Astrocyte (in vitro differentiated cells and primary cell): Measurements from ENCODE around the gene TWNK. TPM values are rescaled to one million over a fixed set of nuclear protein-coding genes. Genes with fewer than 3 reads are reported as not detected.

Source experiments
- DNase-seq: peaks from one replicate; pipeline ENCODE4 v3.0.0-alpha.2; 2010; ENCODE audit warnings: low read depth
- FAIRE-seq: peaks from 2 replicates; lab custom pipeline; 2011; peaks lifted over from hg19 to GRCh38; lab: Jason Lieb, UNC
- H2AFZ ChIP-seq: 2 replicates; pipeline ENCODE4 v1.6.0; 2012; ENCODE audit warnings: low read depth, low read length, inconsistent platforms
- H3K27ac ChIP-seq: 2 replicates; pipeline ENCODE4 v1.5.1; 2011; ENCODE audit warnings: low read depth, low read length, inconsistent platforms
- H3K27me3 ChIP-seq: 2 replicates; pipeline ENCODE4 v1.6.0; 2011; ENCODE audit warnings: low read length, inconsistent platforms; ENCODE audit not compliant: insufficient read depth
- H3K36me3 ChIP-seq: 2 replicates; pipeline ENCODE4 v1.5.1; 2011; ENCODE audit warnings: low read length, inconsistent platforms; ENCODE audit not compliant: insufficient read depth
- H3K4me1 ChIP-seq: 2 replicates; pipeline ENCODE4 v1.5.1; 2011; ENCODE audit warnings: low read length, inconsistent platforms; ENCODE audit not compliant: insufficient read depth
- H3K4me2 ChIP-seq: 2 replicates; pipeline ENCODE4 v1.6.0; 2012; ENCODE audit warnings: low read length, inconsistent platforms
- H3K4me3 ChIP-seq: 2 replicates; pipeline ENCODE4 v1.5.1; 2011; ENCODE audit warnings: low read depth, mild to moderate bottlenecking, low read length, inconsistent platforms; ENCODE audit not compliant: insufficient read depth
- H3K79me2 ChIP-seq: 2 replicates; pipeline ENCODE4 v1.6.0; 2012; ENCODE audit warnings: mild to moderate bottlenecking, low read length, inconsistent platforms; ENCODE audit not compliant: insufficient read depth
- H3K9ac ChIP-seq: 2 replicates; pipeline ENCODE4 v1.6.0; 2012; ENCODE audit warnings: mild to moderate bottlenecking, low read length, inconsistent platforms
- H3K9me3 ChIP-seq: 2 replicates; pipeline ENCODE4 v1.5.1; 2012; ENCODE audit warnings: low read depth, mild to moderate bottlenecking, low read length, inconsistent platforms; ENCODE audit not compliant: insufficient read depth
- H4K20me1 ChIP-seq: 2 replicates; pipeline ENCODE4 v1.6.0; 2012; ENCODE audit warnings: low read length, inconsistent platforms; ENCODE audit not compliant: insufficient read depth
- H3K27ac Mint-ChIP-seq: one replicate; pipeline ENCODE4 v1.8.0; 2021; ENCODE audit warnings: mild to moderate bottlenecking, mixed read lengths; ENCODE audit not compliant: unreplicated experiment
- H3K27me3 Mint-ChIP-seq: one replicate; pipeline ENCODE4 v1.8.0; 2021; ENCODE audit warnings: low read depth, mixed read lengths; ENCODE audit not compliant: unreplicated experiment
- H3K36me3 Mint-ChIP-seq: one replicate; pipeline ENCODE4 v1.8.0; 2021; ENCODE audit warnings: low read depth, mixed read lengths; ENCODE audit not compliant: unreplicated experiment
- H3K4me1 Mint-ChIP-seq: one replicate; pipeline ENCODE4 v1.8.0; 2021; ENCODE audit warnings: low read depth, mixed read lengths; ENCODE audit not compliant: unreplicated experiment
- H3K4me3 Mint-ChIP-seq: one replicate; pipeline ENCODE4 v1.8.0; 2021; ENCODE audit warnings: mild to moderate bottlenecking, moderate library complexity, mixed read lengths; ENCODE audit not compliant: unreplicated experiment
- H3K9me3 Mint-ChIP-seq: one replicate; pipeline ENCODE4 v1.8.0; 2021; ENCODE audit warnings: mild to moderate bottlenecking, mixed read lengths; ENCODE audit not compliant: unreplicated experiment
- CTCF ChIP-seq: IDR thresholded peaks from 2 replicates; pipeline ENCODE4 v1.5.1; 2011; ENCODE audit warnings: low read depth, mild to moderate bottlenecking, inconsistent platforms, low read length, moderate library complexity; ENCODE audit not compliant: insufficient read depth
- EZH2 ChIP-seq: IDR thresholded peaks from 2 replicates; pipeline ENCODE4 v1.6.1; 2012; ENCODE audit warnings: mild to moderate bottlenecking, low read length, inconsistent platforms; ENCODE audit not compliant: insufficient read depth
- total RNA-seq: library from RNA; stranded (reverse); gene quantifications from 2 replicates; pipeline ENCODE4 v1.2.1, GENCODE V29; 2021

The TWNK gene
- total RNA-seq, 1 donor from 2014 or later: 12.9 TPM

- Histone ChIP-seq H3K36me3 (peaks cover 3% of the 10 kb centered on the region), H3K9me3 (no peaks in the 10 kb centered on the region), H3K27me3 (no peaks in the 10 kb centered on the region), H3K9ac (no peak overlapping the region), H3K4me3 (no peak overlapping the region), H3K4me1 (no peaks in the 10 kb centered on the region), H3K79me2 (no peaks in the 10 kb centered on the region), H3K27ac (no peak overlapping the region), H4K20me1 (peaks cover 9% of the 10 kb centered on the region), H2AFZ (no peak overlapping the region), H3K4me2 (no peak overlapping the region)
- Mint-ChIP-seq H3K27me3 (no peaks in the 10 kb centered on the region), H3K36me3 (peaks cover 20% of the 10 kb centered on the region), H3K9me3 (no peaks in the 10 kb centered on the region), H3K4me1 (no peaks in the 10 kb centered on the region), H3K4me3 (no peak overlapping the region), H3K27ac (no peak overlapping the region)
- no peak for FAIRE-seq
- no peak for TF ChIP-seq EZH2
- DNase-seq: no peak
Measured at GRCh38 chr10:100979791-100980272, 7.5 kb upstream of the TWNK start.

DNA sequence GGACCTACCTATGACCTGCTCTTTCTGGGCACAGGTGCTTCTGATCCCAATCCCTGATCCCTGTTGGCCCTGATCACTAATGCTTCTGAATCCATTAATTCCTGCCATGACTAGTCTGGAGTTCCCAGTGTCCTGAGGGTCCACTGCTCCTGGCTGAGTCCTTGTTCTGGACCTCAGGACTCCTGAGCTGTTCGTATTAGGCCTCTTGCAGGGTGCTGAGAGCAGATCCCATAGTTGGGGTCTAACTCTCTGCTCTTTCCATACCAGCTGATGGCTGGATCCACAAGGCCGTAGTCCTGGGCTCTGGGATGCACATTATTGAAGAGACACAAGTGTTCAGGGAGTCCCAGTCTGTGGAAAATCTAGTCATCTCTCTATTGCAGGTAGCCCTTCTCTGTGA lies 7.0 kb upstream of the TWNK start:
- H3K27me3 Mint-ChIP-seq: no peaks in the 10 kb centered on the region
- TF ChIP-seq EZH2: no peak
- TF ChIP-seq CTCF: no peak
- Histone ChIP-seq H3K4me3 (no peak overlapping the region), H3K79me2 (no peaks in the 10 kb centered on the region), H3K9ac (no peak overlapping the region), H2AFZ (no peak overlapping the region), H3K27ac (no peak overlapping the region), H3K9me3 (no peaks in the 10 kb centered on the region), H4K20me1 (peaks cover 12% of the 10 kb centered on the region), H3K27me3 (no peaks in the 10 kb centered on the region), H3K4me1 (no peaks in the 10 kb centered on the region), H3K4me2 (no peak overlapping the region), H3K36me3 (peaks cover 4% of the 10 kb centered on the region)
- no peak overlapping the region for H3K27ac Mint-ChIP-seq
- DNase-seq (no peak), FAIRE-seq (no peak)
- H3K36me3 Mint-ChIP-seq: peaks cover 20% of the 10 kb centered on the region
- H3K4me1 Mint-ChIP-seq: no peaks in the 10 kb centered on the region
- H3K4me3 Mint-ChIP-seq: peak overlapping the region; percentile 31
- H3K9me3 Mint-ChIP-seq: no peaks in the 10 kb centered on the region

- H3K4me2 ChIP-seq: no peak overlapping the region
- H3K79me2 ChIP-seq: no peaks in the 10 kb centered on the region
- no peaks in the 10 kb centered on the region for H3K27me3 Mint-ChIP-seq
- H3K4me1 Mint-ChIP-seq: no peaks in the 10 kb centered on the region
- TF ChIP-seq EZH2 (no peak), CTCF (no peak)
- no peaks in the 10 kb centered on the region for H3K4me1 ChIP-seq
- no peak for DNase-seq
- H3K27me3 ChIP-seq: no peaks in the 10 kb centered on the region
- no peak overlapping the region for H3K27ac Mint-ChIP-seq
- no peaks in the 10 kb centered on the region for H3K9me3 ChIP-seq
- H3K36me3 Mint-ChIP-seq: peaks cover 20% of the 10 kb centered on the region
- H4K20me1 ChIP-seq: peaks cover 12% of the 10 kb centered on the region
- no peaks in the 10 kb centered on the region for H3K9me3 Mint-ChIP-seq
- H3K27ac ChIP-seq: no peak overlapping the region
- H3K4me3 Mint-ChIP-seq: no peak overlapping the region
- no peak overlapping the region for H2AFZ ChIP-seq
- peaks cover 4% of the 10 kb centered on the region for H3K36me3 ChIP-seq
- H3K9ac ChIP-seq: no peak overlapping the region
- no peak for FAIRE-seq
- H3K4me3 ChIP-seq: no peak overlapping the region
Measured at GRCh38 chr10:100980711-100981110, 6.6 kb upstream of the TWNK start.
